SU-DHL-6 (cell line): ENCODE results near the gene RPS6KA2.
"Not testable (repeated sequence)": the region's sequence is repeated elsewhere in the genome, so short reads cannot be mapped to it uniquely, and the experiment has no call there.

Source experiments
- H2AFZ ChIP-seq: fragments of 200-600 bp; sonication (generic); 2 replicates; pipeline ENCODE4 v1.6.1; 2014; ENCODE audit warnings: low read depth, mild to moderate bottlenecking, moderate library complexity, mixed read lengths, antibody characterized with exemption, low read length; ENCODE audit not compliant: severe bottlenecking
- H3F3A ChIP-seq: fragments of 200-600 bp; shearing (Covaris generic); 2 replicates; pipeline ENCODE4 v1.6.0; 2016; ENCODE audit warnings: antibody characterized with exemption, mild to moderate bottlenecking; ENCODE audit not compliant: insufficient read depth
- H3K27ac ChIP-seq: fragments of 200-600 bp; sonication (generic); 2 replicates; pipeline ENCODE4 v1.5.1; 2016; ENCODE audit warnings: low read depth, mild to moderate bottlenecking, low read length, moderate library complexity, mixed read lengths
- H3K27me3 ChIP-seq: fragments of 200-600 bp; sonication (generic), shearing (Covaris generic); 2 replicates; pipeline ENCODE4 v1.6.0; 2014; ENCODE audit warnings: mild to moderate bottlenecking, low read length
- H3K36me3 ChIP-seq: fragments of 200-600 bp; sonication (generic); 2 replicates; pipeline ENCODE4 v1.6.1; 2014; ENCODE audit warnings: mild to moderate bottlenecking, low read length, mixed read lengths
- H3K4me2 ChIP-seq: fragments of 300-600, 200-600 bp; shearing (Covaris generic), sonication (generic); 2 replicates; pipeline ENCODE4 v1.6.0; 2014; ENCODE audit warnings: low read length, low read depth, mild to moderate bottlenecking; ENCODE audit not compliant: poor library complexity, severe bottlenecking
- H3K4me3 ChIP-seq: fragments of 200-600 bp; sonication (generic); 2 replicates; pipeline ENCODE4 v1.5.1; 2014; ENCODE audit warnings: antibody characterized with exemption, low read length, mild to moderate bottlenecking, mixed read lengths; ENCODE audit not compliant: insufficient read depth, poor library complexity, severe bottlenecking
- H3K79me2 ChIP-seq: fragments of 200-600 bp; sonication (generic); 2 replicates; pipeline ENCODE4 v1.6.1; 2014; ENCODE audit warnings: mild to moderate bottlenecking, low read length, moderate library complexity; ENCODE audit not compliant: insufficient read depth
- H3K9ac ChIP-seq: fragments of 200-600 bp; sonication (generic); 2 replicates; pipeline ENCODE4 v1.7.0; 2014; ENCODE audit warnings: mild to moderate bottlenecking, low read length
- H3K9me2 ChIP-seq: fragments of 200-600 bp; sonication (generic); replicated peaks from 2 replicates; pipeline ENCODE4 v1.6.1; 2014; ENCODE audit warnings: low read length; ENCODE audit not compliant: insufficient read depth
- H3K9me3 ChIP-seq: fragments of 200-600 bp; sonication (generic); 2 replicates; pipeline ENCODE4 v1.6.1; 2014; ENCODE audit warnings: low read length, mixed read lengths; ENCODE audit not compliant: insufficient read depth
- H4K20me1 ChIP-seq: fragments of 200-600 bp; sonication (generic); 2 replicates; pipeline ENCODE4 v1.6.1; 2014; ENCODE audit warnings: low read depth, mild to moderate bottlenecking, antibody characterized with exemption, low read length, moderate library complexity, mixed read lengths
- CTCF ChIP-seq: fragments of 200-600 bp; sonication (generic); IDR thresholded peaks from one replicate; pipeline ENCODE4 v1.5.1; 2017; ENCODE audit warnings: antibody characterized with exemption, mild to moderate bottlenecking, low read length, moderate library complexity; ENCODE audit not compliant: insufficient read depth, poor library complexity, severe bottlenecking
- EZH2phosphoT487 ChIP-seq: fragments of 200-600 bp; sonication (generic), shearing (Covaris generic); conservative IDR thresholded peaks from 2 replicates; pipeline ENCODE4 v1.6.1; 2018; ENCODE audit warnings: mild to moderate bottlenecking, antibody characterized with exemption, low read length, moderate library complexity, mixed read lengths

The RPS6KA2 gene

GRCh38 chr6:166636191-166636933, 9.3 kb upstream of the RPS6KA2 start:
- no peak overlapping the region for H3K4me3 ChIP-seq
- H3F3A ChIP-seq = no peaks in the 10 kb centered on the region
- no peak for TF ChIP-seq EZH2phosphoT487
- TF ChIP-seq CTCF = no peak
- no peak overlapping the region for H2AFZ ChIP-seq
- H3K9ac ChIP-seq = no peak overlapping the region
- H3K27ac ChIP-seq = no peak overlapping the region
- no peaks in the 10 kb centered on the region for H3K27me3 ChIP-seq
- H3K36me3 ChIP-seq = no peaks in the 10 kb centered on the region
- H3K9me3 ChIP-seq = no peaks in the 10 kb centered on the region
- H3K9me2 ChIP-seq = no peaks in the 10 kb centered on the region
- no peaks in the 10 kb centered on the region for H3K79me2 ChIP-seq
- no peak overlapping the region for H3K4me2 ChIP-seq
- H4K20me1 ChIP-seq = no peaks in the 10 kb centered on the region

- Histone ChIP-seq H3K9me3 (no peaks in the 10 kb centered on the region), H3K27me3 (no peaks in the 10 kb centered on the region), H3K4me3 (no peak overlapping the region), H4K20me1 (no peaks in the 10 kb centered on the region), H3K4me2 (no peak overlapping the region), H3K9ac (no peak overlapping the region), H2AFZ (no peak overlapping the region), H3K9me2 (no peaks in the 10 kb centered on the region), H3F3A (no peaks in the 10 kb centered on the region), H3K36me3 (no peaks in the 10 kb centered on the region), H3K79me2 (no peaks in the 10 kb centered on the region), H3K27ac (no peak overlapping the region)
- TF ChIP-seq CTCF = no peak
- TF ChIP-seq EZH2phosphoT487 = no peak
Observed at GRCh38 chr6:166635013-166635970, 8.2 kb upstream of the RPS6KA2 start.

- H2AFZ ChIP-seq, H3K4me3 ChIP-seq, H3K4me2 ChIP-seq, H3K9me3 ChIP-seq, H3K36me3 ChIP-seq, H4K20me1 ChIP-seq, H3K27me3 ChIP-seq, H3K9me2 ChIP-seq, H3K27ac ChIP-seq, H3K79me2 ChIP-seq, H3K9ac ChIP-seq, H3F3A ChIP-seq: not testable (repeated sequence)
Observed at GRCh38 chr6:166634581-166634980, 7.5 kb upstream of the RPS6KA2 start.
